Measurements from ENCODE around the gene ZRANB3.
"Not testable (repeated sequence)": the region's sequence is repeated elsewhere in the genome, so short reads cannot be mapped to it uniquely, and the experiment has no call there.

ZRANB3 gene

GRCh38 chr2:135320465-135321355 lies 210.3 kb downstream of the ZRANB3 start:
- DNase-seq (ENCODE audit: low read depth): no peak

- no peak for DNase-seq (ENCODE audit: low read depth)
These were observed 212.2 kb downstream of the ZRANB3 start for GRCh38 chr2:135318808-135319207.

- DNase-seq (ENCODE audit: low read depth): no peak
These were observed 213.6 kb downstream of the ZRANB3 start for GRCh38 chr2:135317375-135317774.

- DNase-seq (ENCODE audit: low read depth): no peak
These were observed 219.1 kb downstream of the ZRANB3 start for GRCh38 chr2:135311962-135312361.

DNA sequence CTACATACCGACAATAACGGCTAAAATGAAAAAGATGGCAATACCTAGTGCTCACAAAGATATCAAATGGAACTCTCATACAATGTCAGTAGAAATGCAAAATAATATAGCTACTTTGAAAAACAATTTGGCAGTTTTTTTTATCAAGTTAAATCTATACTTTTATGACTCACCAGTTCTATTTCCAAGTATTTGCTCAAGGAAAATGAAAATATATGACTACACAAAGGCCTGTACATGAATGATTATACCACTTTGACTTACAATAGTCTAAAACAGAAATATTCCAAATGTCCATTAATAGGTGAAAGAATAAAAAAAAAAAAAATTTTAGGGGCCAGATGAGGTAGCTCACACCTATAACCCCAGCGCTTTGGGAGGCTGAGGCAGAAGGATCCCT lies 219.8 kb downstream of the ZRANB3 start:
- DNase-seq (ENCODE audit: low read depth): no peak

DNA sequence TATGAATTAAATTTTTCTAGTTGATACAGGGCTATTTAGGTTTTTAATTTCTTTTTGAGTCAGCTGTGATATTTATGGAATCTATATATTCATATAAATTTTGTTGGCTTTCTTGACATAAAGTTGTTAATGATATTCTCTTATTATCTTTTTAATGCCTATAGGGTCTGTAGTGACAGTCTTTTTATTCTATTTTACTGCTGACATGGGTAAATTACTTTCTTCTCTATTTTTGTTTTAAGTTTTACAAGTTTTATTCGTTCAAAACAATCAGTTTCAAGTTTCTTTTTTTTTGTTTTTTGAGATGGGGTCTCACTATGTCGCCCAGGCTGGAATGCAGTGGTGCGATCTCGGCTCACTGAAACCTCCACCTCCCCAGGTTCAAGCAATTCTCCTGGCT lies 226.3 kb downstream of the ZRANB3 start:
- no peak for DNase-seq (ENCODE audit: low read depth)

DNA sequence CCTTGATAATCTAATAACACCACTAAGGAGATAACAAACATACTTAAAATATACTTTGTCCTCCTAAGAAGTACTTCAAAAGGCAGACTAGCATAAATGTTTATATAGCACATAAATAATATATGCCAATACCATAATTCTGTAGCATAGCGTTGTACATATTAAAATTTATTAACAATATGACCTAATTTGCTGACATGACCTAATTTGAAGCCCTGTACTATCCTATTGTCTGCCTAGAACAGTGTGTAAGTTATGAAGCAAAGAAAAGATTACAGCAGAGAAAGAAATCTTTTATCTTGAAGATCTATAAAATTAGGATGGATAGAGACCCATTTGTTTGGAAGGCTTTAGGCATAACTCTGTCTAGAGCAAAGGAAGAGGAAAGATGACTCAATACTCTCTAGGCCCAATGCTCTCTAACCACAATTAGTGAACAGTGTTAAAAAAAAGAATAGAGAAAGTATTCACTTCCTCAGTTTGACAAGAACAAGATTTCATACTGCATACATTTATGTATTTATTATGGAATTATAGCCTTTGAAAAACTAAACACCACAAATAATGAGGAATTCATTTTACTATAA lies 231.3 kb downstream of the ZRANB3 start:
- no peak for DNase-seq (ENCODE audit: low read depth)

DNA sequence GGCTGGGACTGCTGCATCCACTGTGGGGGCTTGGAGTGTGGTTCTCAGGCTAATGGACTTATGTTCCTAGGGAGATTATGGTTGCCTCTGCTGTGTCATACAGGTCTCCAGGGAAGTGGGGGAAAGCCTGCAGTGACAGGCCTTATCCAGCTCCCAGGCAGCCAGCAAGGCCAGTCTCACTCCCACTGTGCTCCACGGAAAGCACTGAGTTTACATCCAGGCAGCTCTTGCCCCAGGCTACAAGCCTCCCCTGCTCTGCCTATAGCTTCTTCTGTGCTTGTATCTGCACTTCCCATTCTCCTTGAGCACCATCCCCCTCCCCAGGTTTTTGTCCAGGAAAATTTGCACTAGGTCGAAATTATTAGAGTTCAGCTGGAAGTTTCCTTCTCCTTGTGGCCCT lies 231.9 kb downstream of the ZRANB3 start:
- no peak for DNase-seq (ENCODE audit: low read depth)

GRCh38 chr2:135287121-135287520 lies 243.9 kb downstream of the ZRANB3 start:
- DNase-seq (ENCODE audit: low read depth): not testable (repeated sequence)

GRCh38 chr2:135285391-135285790 lies 245.6 kb downstream of the ZRANB3 start:
- no peak for DNase-seq (ENCODE audit: low read depth)

DNA sequence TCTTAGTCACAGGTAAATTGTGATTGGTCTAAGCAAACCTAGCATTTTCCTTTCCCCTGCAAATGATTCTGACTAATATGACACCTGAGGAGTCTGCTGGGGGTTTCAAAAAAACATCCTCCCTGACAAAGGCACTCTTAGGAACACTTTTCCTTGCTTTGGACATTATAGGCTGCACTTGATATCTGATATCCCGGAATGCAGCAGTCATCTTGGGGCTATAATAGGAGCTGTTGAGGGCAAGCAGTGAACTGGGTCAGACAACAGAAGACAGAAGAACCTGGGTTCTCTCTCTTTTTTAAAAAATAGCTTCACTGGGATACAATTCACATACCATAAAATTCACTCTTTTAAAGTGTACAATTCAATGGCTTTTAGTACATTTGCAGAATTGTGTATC lies 249.6 kb downstream of the ZRANB3 start:
- no peak for DNase-seq (ENCODE audit: low read depth)

DNA sequence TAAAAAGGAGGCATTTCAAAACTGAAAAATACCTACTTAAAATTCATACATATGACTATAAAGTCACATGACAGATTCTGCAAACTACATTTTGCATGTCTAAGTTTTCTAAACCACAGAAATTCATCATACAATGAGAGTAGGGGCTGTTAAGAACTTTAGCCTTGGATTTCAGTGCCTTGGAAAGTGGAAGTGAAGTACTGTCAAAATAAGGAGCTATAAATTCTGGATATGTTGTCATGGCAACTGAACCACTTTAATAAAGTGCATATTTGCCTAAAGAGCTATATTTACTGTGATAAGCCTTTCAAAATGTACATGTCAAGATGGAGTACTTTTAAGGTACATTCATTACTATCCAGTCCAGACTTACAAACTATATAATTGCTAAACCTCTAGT lies 251.8 kb downstream of the ZRANB3 start:
- no peak for DNase-seq (ENCODE audit: low read depth)

DNA sequence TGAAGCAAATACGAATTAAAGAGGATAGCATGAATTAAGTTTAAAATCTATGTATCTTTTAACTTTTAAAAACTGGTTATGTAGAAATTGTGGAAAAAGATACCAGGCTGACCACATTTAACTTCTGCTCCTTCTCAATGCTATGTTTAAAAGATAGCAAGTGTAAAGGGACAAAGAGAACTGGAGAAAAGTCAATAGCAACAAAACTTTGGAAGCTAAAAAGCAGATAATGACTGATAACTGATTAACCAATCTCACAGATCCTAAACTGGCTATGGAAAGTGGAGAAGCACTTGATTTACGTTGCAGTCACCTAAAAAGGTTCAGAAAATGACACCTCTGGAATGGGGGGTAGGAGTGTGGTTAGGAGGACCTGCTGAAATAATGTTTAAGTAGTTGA lies 254.5 kb downstream of the ZRANB3 start:
- no peak for DNase-seq (ENCODE audit: low read depth)

DNA sequence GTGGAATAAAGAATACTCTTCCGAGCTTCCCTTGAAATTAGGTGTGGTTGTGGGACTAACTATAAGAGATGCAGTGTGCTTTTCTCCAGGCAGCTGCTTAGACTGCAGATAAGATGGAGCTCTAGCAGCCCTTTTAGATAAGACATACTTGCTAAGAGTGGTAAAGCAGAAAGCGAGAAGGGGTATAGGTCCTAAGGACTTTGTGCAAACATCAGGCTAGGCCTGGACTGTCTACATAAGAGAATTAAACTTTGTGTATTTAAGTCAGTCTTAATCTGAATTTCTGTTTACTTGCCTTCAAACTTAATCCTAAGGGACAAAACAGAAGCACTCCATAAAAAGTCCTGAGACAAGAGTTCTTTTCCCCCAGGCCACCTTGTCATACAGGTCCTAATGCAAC lies 260.0 kb downstream of the ZRANB3 start:
- no peak for DNase-seq (ENCODE audit: low read depth)

GRCh38 chr2:135265960-135266490 lies 265.0 kb downstream of the ZRANB3 start:
- no peak for DNase-seq (ENCODE audit: low read depth)

- DNase-seq (ENCODE audit: low read depth): no peak
These were observed 271.9 kb downstream of the ZRANB3 start for GRCh38 chr2:135259123-135259522.

DNA sequence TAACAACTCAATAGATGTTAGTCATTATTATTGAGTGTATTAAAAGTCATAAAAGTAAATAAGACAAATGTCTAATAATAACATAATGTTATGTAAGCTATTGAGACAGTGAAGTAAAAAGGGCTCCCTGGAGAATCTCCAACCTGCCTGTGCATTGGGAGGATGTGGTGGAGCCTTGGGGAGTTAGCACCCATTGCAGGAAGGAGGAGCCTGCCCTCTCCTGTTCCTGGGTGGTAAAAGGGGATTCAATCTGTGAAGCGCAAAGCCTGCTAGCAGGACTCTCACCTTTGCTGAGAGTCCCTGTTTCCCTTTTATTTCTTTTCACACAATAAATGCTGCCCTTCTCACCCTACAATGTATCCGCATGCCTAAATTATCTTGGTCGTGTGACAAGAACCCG lies 272.8 kb downstream of the ZRANB3 start:
- DNase-seq (ENCODE audit: low read depth): no peak

DNA sequence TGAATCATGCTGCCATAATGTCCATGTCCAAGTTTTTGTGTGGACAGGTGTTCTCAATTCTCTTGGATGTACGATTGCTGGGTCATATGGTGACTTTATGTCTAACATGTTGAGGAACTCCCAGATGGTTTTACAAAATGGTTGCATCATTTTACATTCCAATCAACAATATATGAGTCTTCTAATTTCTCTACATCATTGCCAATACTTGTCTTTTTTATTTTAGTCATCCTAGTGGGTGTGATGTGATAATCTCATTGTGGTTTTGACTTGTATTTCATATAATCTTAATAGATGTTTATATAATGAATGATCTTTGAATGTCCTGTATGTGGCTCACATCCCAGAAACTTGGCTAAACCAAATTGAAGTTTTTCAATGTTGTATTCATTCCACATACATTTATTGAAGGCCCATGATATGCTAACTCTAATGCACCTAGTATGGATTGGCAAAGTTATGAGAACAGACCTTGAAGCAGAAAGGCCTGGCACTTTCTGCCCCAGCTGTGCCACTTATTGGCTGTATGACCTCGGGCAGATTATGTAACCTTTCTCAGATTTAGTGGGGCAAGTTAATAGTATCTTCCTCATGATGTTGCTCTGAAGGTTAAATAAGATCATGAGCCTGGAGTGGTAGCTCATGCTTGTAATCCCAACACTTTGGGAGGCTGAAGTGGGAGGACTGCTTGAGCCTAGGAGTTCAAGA lies 273.5 kb downstream of the ZRANB3 start:
- DNase-seq (ENCODE audit: low read depth): no peak

DNA sequence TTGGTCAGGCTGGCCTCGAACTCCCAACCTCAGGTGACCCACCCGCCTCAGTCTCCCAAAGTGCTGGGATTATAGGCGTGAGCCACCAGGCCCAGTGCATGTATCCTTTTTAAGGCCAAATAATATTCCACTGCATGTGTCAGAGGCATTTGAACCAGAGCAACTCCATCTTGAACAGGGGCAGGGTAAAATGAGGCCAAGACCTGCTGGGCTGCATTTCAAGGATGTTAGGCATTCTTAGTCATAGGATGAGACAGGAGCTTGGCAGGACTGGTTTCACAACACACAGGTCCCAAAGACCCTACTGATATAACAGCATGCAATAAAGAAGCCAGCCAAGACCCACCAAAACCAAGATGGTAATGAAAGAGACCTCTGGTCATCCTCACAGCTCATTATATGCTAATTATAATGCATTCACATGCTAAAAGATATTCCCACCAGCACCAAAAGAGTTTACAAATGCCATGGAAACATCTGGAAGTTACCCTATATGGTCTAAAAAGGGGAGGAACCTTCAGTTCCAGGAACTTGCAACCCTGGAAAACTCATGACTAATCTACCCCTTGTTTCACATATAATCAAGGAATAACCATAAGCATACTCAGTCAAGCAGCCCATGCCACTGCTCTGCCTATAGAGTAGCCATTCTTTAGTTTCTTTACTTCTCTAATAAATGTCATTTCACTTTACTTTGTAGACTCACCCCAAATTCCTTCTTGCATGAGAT lies 274.3 kb downstream of the ZRANB3 start:
- DNase-seq (ENCODE audit: low read depth): no peak

GRCh38 chr2:135255208-135255607 lies 275.8 kb downstream of the ZRANB3 start:
- no peak for DNase-seq (ENCODE audit: low read depth)

DNA sequence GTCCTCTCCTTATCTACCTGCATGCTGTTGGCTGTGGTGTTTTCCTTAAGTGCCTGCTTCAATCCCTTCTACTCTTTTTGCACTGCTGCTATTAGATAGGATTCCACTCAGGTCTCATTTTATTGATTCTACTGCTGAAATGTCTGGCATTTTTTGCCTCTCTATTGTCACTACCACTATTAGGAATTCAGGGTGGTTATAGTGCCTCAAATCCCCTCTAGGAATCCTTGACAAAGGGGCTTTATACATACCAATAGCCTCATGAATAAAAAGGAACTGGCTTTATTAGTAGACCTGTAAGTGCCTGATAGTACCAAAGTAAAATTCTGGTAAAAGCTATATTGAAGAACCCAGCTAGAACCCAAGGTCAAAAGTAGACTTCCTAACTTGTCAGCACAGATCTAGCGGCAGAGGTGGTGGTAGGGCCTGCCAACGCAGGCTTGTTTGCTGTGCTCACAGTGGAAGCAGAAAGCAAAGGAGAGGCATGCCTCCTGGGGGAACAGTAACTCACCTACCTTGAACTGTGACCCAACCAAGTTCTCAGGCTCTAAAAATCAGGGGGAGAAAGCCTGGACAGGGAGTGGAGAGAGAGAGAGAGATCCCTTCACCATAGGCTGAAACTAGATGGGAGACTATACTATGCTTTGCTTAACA lies 278.1 kb downstream of the ZRANB3 start:
- no peak for DNase-seq (ENCODE audit: low read depth)

DNA sequence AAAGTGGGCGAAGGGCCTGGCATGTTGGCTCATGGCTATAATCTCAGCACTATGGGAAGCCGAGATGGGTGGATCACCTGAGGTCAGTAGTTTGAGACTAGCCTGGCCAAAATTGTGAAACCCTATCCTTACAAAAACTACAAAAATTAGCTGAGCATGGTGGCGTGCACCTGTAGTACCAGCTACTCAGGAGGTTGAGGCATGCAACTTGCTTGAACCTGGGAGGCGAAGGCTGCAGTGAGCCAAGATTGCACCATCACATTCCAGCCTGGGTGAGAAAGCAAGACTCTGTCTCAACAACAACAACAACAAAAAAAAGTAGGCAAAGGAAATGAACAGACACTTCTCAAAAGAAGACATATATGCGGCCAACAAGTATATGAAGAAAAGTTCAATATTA lies 282.4 kb downstream of the ZRANB3 start:
- no peak for DNase-seq (ENCODE audit: low read depth)
